H9 (cell line): ENCODE measurements around the gene COA5. TPM values are rescaled to one million over a fixed set of nuclear protein-coding genes. Genes with fewer than 3 reads are reported as not detected.

Experiments used
- DNase-seq: peaks from one replicate; pipeline ENCODE4 v3.0.0-alpha.2; 2017
- H2AFZ ChIP-seq: one replicate; pipeline ENCODE4 v1.6.1; 2013; ENCODE audit warnings: mild to moderate bottlenecking, low read length, control low read depth, moderate library complexity
- H2AK5ac ChIP-seq: 2 replicates; pipeline ENCODE4 v1.6.1; 2013; ENCODE audit warnings: low read length, control low read depth, mixed read lengths; ENCODE audit not compliant: insufficient read length
- H2BK120ac ChIP-seq: one replicate; pipeline ENCODE4 v1.6.1; 2013; ENCODE audit warnings: low read depth, mild to moderate bottlenecking, low read length, control low read depth, inconsistent platforms; ENCODE audit not compliant: poor library complexity, severe bottlenecking
- H2BK12ac ChIP-seq: 2 replicates; pipeline ENCODE4 v1.6.1; 2013; ENCODE audit warnings: low read length, control low read depth, mixed read lengths, low read depth; ENCODE audit not compliant: insufficient read length
- H2BK15ac ChIP-seq: 2 replicates; pipeline ENCODE4 v1.6.1; 2013; ENCODE audit warnings: low read depth, low read length, control low read depth
- H2BK20ac ChIP-seq: one replicate; pipeline ENCODE4 v1.6.1; 2013; ENCODE audit warnings: low read depth, mild to moderate bottlenecking, low read length, control low read depth, inconsistent platforms; ENCODE audit not compliant: poor library complexity, severe bottlenecking
- H2BK5ac ChIP-seq: 2 replicates; pipeline ENCODE4 v1.6.1; 2013; ENCODE audit warnings: low read length, control low read depth, mixed read lengths; ENCODE audit not compliant: insufficient read length
- H3K14ac ChIP-seq: 2 replicates; pipeline ENCODE4 v1.6.1; 2013; ENCODE audit warnings: low read length, control low read depth; ENCODE audit not compliant: insufficient read depth
- H3K18ac ChIP-seq: 2 replicates; pipeline ENCODE4 v1.6.1; 2013; ENCODE audit warnings: low read depth, mild to moderate bottlenecking, mixed read lengths, low read length, control low read depth; ENCODE audit not compliant: insufficient read length
- H3K23ac ChIP-seq: 2 replicates; pipeline ENCODE4 v1.6.1; 2013; ENCODE audit warnings: low read length, control low read depth, mixed read lengths, low read depth; ENCODE audit not compliant: insufficient read length
- H3K23me2 ChIP-seq: 2 replicates; pipeline ENCODE4 v1.6.1; 2013; ENCODE audit warnings: low read depth, mild to moderate bottlenecking, mixed read lengths, low read length, control low read depth; ENCODE audit not compliant: insufficient read length, poor library complexity, severe bottlenecking
- H3K27ac ChIP-seq: 2 replicates; pipeline ENCODE4 v1.5.1; 2013; ENCODE audit warnings: low read length, control low read depth, mixed read lengths, low read depth; ENCODE audit not compliant: insufficient read length
- H3K27me3 ChIP-seq: 2 replicates; pipeline ENCODE4 v1.6.1; 2013; ENCODE audit warnings: low read length, control low read depth, inconsistent platforms; ENCODE audit not compliant: insufficient read depth
- H3K4ac ChIP-seq: 2 replicates; pipeline ENCODE4 v1.6.1; 2013; ENCODE audit warnings: low read depth, mild to moderate bottlenecking, control low read depth, inconsistent platforms, low read length, moderate library complexity
- H3K4me1 ChIP-seq: 2 replicates; pipeline ENCODE4 v1.6.1; 2013; ENCODE audit warnings: low read length, control low read depth, inconsistent platforms; ENCODE audit not compliant: insufficient read depth
- H3K4me2 ChIP-seq: 2 replicates; pipeline ENCODE4 v1.6.1; 2013; ENCODE audit warnings: low read length, control low read depth, mixed read lengths; ENCODE audit not compliant: insufficient read length, insufficient read depth
- H3K56ac ChIP-seq: 2 replicates; pipeline ENCODE4 v1.6.1; 2013; ENCODE audit warnings: low read depth, mild to moderate bottlenecking, mixed read lengths, low read length, control low read depth; ENCODE audit not compliant: insufficient read length
- H3K79me1 ChIP-seq: 2 replicates; pipeline ENCODE4 v1.6.1; 2013; ENCODE audit warnings: low read depth, mild to moderate bottlenecking, moderate library complexity, low read length, control low read depth, inconsistent platforms; ENCODE audit not compliant: insufficient read depth, poor library complexity, severe bottlenecking
- H3K79me2 ChIP-seq: 2 replicates; pipeline ENCODE4 v1.6.1; 2013; ENCODE audit warnings: low read length, control low read depth, inconsistent platforms; ENCODE audit not compliant: insufficient read depth
- H3K9ac ChIP-seq: 2 replicates; pipeline ENCODE4 v1.6.1; 2013; ENCODE audit warnings: low read length, control low read depth, mixed read lengths; ENCODE audit not compliant: insufficient read length; ENCODE audit errors: extremely low read depth
- H3K9me3 ChIP-seq: one replicate; pipeline ENCODE4 v1.6.1; 2013; ENCODE audit warnings: low read depth, low read length, inconsistent platforms; ENCODE audit not compliant: control insufficient read depth
- H3T11ph ChIP-seq: one replicate; pipeline ENCODE4 v1.6.1; 2013; ENCODE audit warnings: mild to moderate bottlenecking, low read length, control low read depth, inconsistent platforms
- H4K20me1 ChIP-seq: one replicate; pipeline ENCODE4 v1.6.1; 2013; ENCODE audit not compliant: control insufficient read depth, insufficient read length, insufficient read depth
- H4K5ac ChIP-seq: 2 replicates; pipeline ENCODE4 v1.6.1; 2013; ENCODE audit warnings: low read depth, mild to moderate bottlenecking, mixed read lengths, low read length, control low read depth; ENCODE audit not compliant: insufficient read length
- H4K8ac ChIP-seq: replicated peaks from 2 replicates; pipeline ENCODE4 v1.6.1; 2013; ENCODE audit warnings: low read length, control low read depth, mixed read lengths, low read depth; ENCODE audit not compliant: insufficient read length
- H4K91ac ChIP-seq: 2 replicates; pipeline ENCODE4 v1.6.1; 2013; ENCODE audit warnings: low read depth, mild to moderate bottlenecking, moderate library complexity, mixed read lengths, low read length, control low read depth; ENCODE audit not compliant: insufficient read length
- H3K27ac Mint-ChIP-seq, 3 experiments: 2 replicates in 2 of 3; 3 replicates in 1 of 3; pipeline ENCODE4 v1.8.0; 2020 to 2021; ENCODE audit warnings: mixed read lengths in 3 of 3, mild to moderate bottlenecking in 1 of 3, moderate library complexity in 1 of 3
- H3K27me3 Mint-ChIP-seq: 2 replicates; pipeline ENCODE4 v1.8.0; 2021; ENCODE audit warnings: low read depth, mild to moderate bottlenecking, moderate library complexity, mixed read lengths
- H3K36me3 Mint-ChIP-seq, 3 experiments: 2 replicates in 2 of 3; 3 replicates in 1 of 3; pipeline ENCODE4 v1.8.0; 2020 to 2021; ENCODE audit warnings: low read depth in 3 of 3, mixed read lengths in 3 of 3; ENCODE audit not compliant: insufficient read depth in 1 of 3
- H3K4me1 Mint-ChIP-seq, 2 experiments: 2 replicates each; pipeline ENCODE4 v1.8.0; 2020; ENCODE audit warnings: mixed read lengths in 2 of 2
- H3K4me3 Mint-ChIP-seq, 2 experiments: 2 replicates in 1 of 2; 3 replicates in 1 of 2; pipeline ENCODE4 v1.8.0; 2020 to 2021; ENCODE audit warnings: mild to moderate bottlenecking in 2 of 2, mixed read lengths in 2 of 2, moderate library complexity in 1 of 2
- H3K9me3 Mint-ChIP-seq, 2 experiments: 2 replicates in 1 of 2; 3 replicates in 1 of 2; pipeline ENCODE4 v1.8.0; 2020; ENCODE audit warnings: mild to moderate bottlenecking in 2 of 2, mixed read lengths in 2 of 2, moderate library complexity in 1 of 2
- WGBS: extraction: QIAGEN DNeasy Blood & Tissue Kit; methylation state at CpG from one replicate; pipeline ENCODE4 v1.1.7; 2013; ENCODE audit warnings: missing lambda C conversion rate, low lambda C conversion rate, mixed read lengths; ENCODE audit not compliant: insufficient read length; ENCODE audit errors: extremely low coverage; 5-methylcytosine and 5-hydroxymethylcytosine counted together
- total RNA-seq: library from RNA; stranded (reverse); gene quantifications from 2 replicates; pipeline ENCODE4 v1.2.1, GENCODE V29; 2021
- TF ChIP-seq, protein P1 (sequence below): fragments of 200-600 bp; sonication (generic); conservative IDR thresholded peaks from 3 replicates; pipeline ENCODE4 v1.8.0; 2021; ENCODE audit warnings: antibody characterized with exemption, mild to moderate bottlenecking

Gene COA5
- total RNA-seq, 1 experiment from 2014 or later: 23.6 TPM

DNA sequence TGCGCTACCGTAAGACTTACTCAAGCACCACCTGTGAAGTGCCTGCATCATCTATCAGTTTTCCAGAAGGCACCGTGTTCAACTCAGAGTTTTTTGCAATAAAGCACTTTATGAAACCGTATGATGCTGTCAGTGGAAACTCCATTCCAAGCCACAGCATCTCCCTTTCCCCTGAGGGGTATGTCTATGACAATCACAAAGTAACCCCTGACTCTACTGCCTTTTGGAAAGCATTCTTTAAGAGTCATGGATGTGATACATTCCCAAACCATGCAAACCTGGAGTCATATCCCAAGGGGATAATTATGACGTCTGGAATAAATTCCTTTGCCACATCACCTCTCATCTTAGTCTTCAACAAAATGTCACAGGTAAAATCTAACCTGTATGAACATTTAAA lies 39.3 kb upstream of the COA5 start:
- Histone ChIP-seq H4K91ac (no peak overlapping the region), H3K9me3 (no peaks in the 10 kb centered on the region), H3K23ac (no peak overlapping the region), H3K9ac (no peak overlapping the region), H3K18ac (no peak overlapping the region), H3K27me3 (no peaks in the 10 kb centered on the region), H3K56ac (no peak overlapping the region), H3K27ac (no peak overlapping the region), H2AK5ac (no peak overlapping the region), H4K20me1 (no peaks in the 10 kb centered on the region), H4K5ac (no peak overlapping the region), H4K8ac (no peak overlapping the region), H2BK15ac (no peak overlapping the region), H3K79me2 (no peaks in the 10 kb centered on the region), H3K4ac (no peak overlapping the region), H3K23me2 (no peaks in the 10 kb centered on the region), H2BK12ac (no peak overlapping the region), H2BK20ac (no peak overlapping the region), H3K79me1 (no peaks in the 10 kb centered on the region), H3K14ac (no peak overlapping the region), H2BK120ac (no peak overlapping the region), H3K4me2 (no peak overlapping the region), H3T11ph (no peak overlapping the region), H2BK5ac (no peak overlapping the region), H2AFZ (no peak overlapping the region), H3K4me1 (no peaks in the 10 kb centered on the region)
- H3K36me3 Mint-ChIP-seq: no peaks in the 10 kb centered on the region
- DNase-seq: no peak
- no peak overlapping the region for H3K4me3 Mint-ChIP-seq
- TF ChIP-seq, protein P1, sequence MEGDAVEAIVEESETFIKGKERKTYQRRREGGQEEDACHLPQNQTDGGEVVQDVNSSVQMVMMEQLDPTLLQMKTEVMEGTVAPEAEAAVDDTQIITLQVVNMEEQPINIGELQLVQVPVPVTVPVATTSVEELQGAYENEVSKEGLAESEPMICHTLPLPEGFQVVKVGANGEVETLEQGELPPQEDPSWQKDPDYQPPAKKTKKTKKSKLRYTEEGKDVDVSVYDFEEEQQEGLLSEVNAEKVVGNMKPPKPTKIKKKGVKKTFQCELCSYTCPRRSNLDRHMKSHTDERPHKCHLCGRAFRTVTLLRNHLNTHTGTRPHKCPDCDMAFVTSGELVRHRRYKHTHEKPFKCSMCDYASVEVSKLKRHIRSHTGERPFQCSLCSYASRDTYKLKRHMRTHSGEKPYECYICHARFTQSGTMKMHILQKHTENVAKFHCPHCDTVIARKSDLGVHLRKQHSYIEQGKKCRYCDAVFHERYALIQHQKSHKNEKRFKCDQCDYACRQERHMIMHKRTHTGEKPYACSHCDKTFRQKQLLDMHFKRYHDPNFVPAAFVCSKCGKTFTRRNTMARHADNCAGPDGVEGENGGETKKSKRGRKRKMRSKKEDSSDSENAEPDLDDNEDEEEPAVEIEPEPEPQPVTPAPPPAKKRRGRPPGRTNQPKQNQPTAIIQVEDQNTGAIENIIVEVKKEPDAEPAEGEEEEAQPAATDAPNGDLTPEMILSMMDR: no peak
- no peaks in the 10 kb centered on the region for H3K27me3 Mint-ChIP-seq
- H3K9me3 Mint-ChIP-seq: no peaks in the 10 kb centered on the region
- peaks cover 14 to 16% of the 10 kb centered on the region in 2 experiments for H3K4me1 Mint-ChIP-seq
- H3K27ac Mint-ChIP-seq: no peak overlapping the region
- WGBS: no CpG with 5 or more reads among the region's 5 CpGs
